T-helper 1 cell treated with Interleukin-12 subunit alpha and Interleukin-12 subunit beta and Interleukin-4 antibody, amounts not matched to agents 30 μg/mL and 1 μg/mL, for 36 hours (primary cell): ENCODE measurements around the gene SLC2A11.
"Not testable (repeated sequence)": the region's sequence is repeated elsewhere in the genome, so short reads cannot be mapped to it uniquely, and the experiment has no call there.

Experiments
- H3K27ac Mint-ChIP-seq: one replicate; pipeline ENCODE4 v1.8.0; 2021; ENCODE audit warnings: mild to moderate bottlenecking, mixed read lengths
- H3K27me3 Mint-ChIP-seq: one replicate; pipeline ENCODE4 v1.8.0; 2021; ENCODE audit warnings: low read depth, mixed read lengths
- H3K36me3 Mint-ChIP-seq: one replicate; pipeline ENCODE4 v1.8.0; 2021; ENCODE audit warnings: low read depth, mixed read lengths
- H3K4me1 Mint-ChIP-seq: one replicate; pipeline ENCODE4 v1.8.0; 2021; ENCODE audit warnings: low read depth, mixed read lengths
- H3K4me3 Mint-ChIP-seq: one replicate; pipeline ENCODE4 v1.8.0; 2021; ENCODE audit warnings: mild to moderate bottlenecking, moderate library complexity, mixed read lengths
- H3K9me3 Mint-ChIP-seq: one replicate; pipeline ENCODE4 v1.8.0; 2021; ENCODE audit warnings: mixed read lengths

SLC2A11 gene

DNA sequence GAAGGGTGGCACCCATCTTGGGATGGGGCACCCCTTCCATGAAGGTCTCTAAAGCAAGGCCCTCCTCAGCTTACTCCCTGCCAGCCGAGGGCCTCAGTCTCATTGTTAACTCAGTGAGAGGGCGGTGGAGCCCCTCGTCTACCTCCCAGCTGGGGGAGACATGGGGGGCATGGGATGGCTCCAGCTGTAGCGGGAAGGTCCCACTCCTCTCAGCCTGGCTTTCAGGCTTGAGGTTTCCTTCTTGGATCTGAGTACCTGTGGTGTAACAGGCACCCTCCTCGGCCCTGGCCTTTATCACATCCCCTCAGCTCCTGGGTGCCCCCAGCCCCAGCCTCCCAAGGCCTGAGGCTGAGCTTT is 38.5 kb downstream of the SLC2A11 start:
- Mint-ChIP-seq H3K4me3 (peak overlapping the region; percentile 90), H3K4me1 (peaks cover 18% of the 10 kb centered on the region), H3K27ac (no peak overlapping the region), H3K36me3 (peaks cover 39% of the 10 kb centered on the region), H3K9me3 (peaks cover 10% of the 10 kb centered on the region), H3K27me3 (peaks cover 6% of the 10 kb centered on the region)

GRCh38 chr22:23896523-23897186 is 39.0 kb downstream of the SLC2A11 start:
- peaks cover 7% of the 10 kb centered on the region for H3K27me3 Mint-ChIP-seq
- peaks cover 18% of the 10 kb centered on the region for H3K4me1 Mint-ChIP-seq
- peak overlapping the region; percentile 45 for H3K4me3 Mint-ChIP-seq
- peaks cover 10% of the 10 kb centered on the region for H3K9me3 Mint-ChIP-seq
- H3K36me3 Mint-ChIP-seq, result peaks cover 39% of the 10 kb centered on the region
- H3K27ac Mint-ChIP-seq, result no peak overlapping the region

- Mint-ChIP-seq H3K27ac (no peak overlapping the region), H3K4me3 (peak overlapping the region; percentile 45), H3K4me1 (peaks cover 18% of the 10 kb centered on the region), H3K36me3 (peaks cover 39% of the 10 kb centered on the region), H3K27me3 (peaks cover 7% of the 10 kb centered on the region), H3K9me3 (peaks cover 10% of the 10 kb centered on the region)
These were observed 39.6 kb downstream of the SLC2A11 start for GRCh38 chr22:23897320-23897719.

- H3K27me3 Mint-ChIP-seq, result peaks cover 7% of the 10 kb centered on the region
- peaks cover 13% of the 10 kb centered on the region for H3K4me1 Mint-ChIP-seq
- peaks cover 10% of the 10 kb centered on the region for H3K9me3 Mint-ChIP-seq
- peaks cover 39% of the 10 kb centered on the region for H3K36me3 Mint-ChIP-seq
- no peak overlapping the region for H3K27ac Mint-ChIP-seq
- no peak overlapping the region for H3K4me3 Mint-ChIP-seq
These were observed 40.6 kb downstream of the SLC2A11 start for GRCh38 chr22:23898006-23898974.

DNA sequence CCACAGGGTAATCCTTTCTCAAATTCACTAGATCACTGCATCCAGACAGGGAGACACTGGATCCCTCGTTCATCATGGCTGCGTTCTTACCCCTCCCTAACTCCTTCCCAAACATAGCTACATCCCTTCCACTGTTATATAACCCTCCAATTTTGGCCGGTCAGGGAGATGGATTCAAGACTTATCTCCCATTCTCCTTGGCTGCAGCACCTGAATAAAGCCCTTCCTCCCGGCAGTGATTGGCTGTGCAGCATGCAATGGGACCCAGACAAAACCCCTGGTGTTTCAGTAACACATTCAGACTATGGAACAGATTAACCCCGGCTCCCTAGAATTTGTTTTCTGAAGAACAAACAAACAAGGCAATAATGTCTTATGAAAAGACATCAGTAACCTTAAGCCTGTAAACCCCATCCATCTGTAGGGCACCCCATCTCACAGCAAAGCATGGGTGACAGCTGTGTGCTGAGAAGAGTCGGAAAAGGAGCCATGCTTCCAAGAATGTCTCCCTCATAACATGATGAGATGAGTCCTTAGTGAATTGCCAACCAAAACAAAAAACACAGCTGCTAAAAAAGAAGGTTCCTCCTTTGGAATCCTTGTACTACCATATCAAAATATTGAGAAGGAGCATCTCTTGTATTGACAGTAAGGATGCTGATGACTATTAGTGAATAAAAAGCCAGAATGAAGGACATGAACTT is 41.5 kb downstream of the SLC2A11 start:
- Mint-ChIP-seq H3K36me3 (peaks cover 39% of the 10 kb centered on the region), H3K4me1 (peaks cover 9% of the 10 kb centered on the region), H3K9me3 (peaks cover 10% of the 10 kb centered on the region), H3K27ac (no peak overlapping the region), H3K27me3 (peaks cover 9% of the 10 kb centered on the region), H3K4me3 (no peak overlapping the region)

DNA sequence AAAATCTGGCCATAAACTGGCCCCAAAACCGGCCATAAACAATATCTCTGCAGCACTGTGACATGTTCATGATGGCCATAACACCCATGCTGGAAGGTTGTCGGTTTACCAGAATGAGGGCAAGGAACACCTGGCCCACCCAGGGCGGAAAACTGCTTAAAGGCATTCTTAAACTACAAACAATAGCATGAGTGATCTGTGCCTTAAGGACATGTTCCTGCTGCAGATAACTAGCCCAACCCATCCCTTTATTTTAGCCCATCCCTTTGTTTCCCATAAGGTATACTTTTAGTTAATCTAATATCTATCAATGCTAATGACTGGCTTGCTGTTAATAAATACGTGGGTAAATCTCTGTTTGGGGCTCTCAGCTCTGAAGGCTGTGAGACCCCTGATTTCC is 42.6 kb downstream of the SLC2A11 start:
- peaks cover 18% of the 10 kb centered on the region for H3K4me1 Mint-ChIP-seq
- H3K27ac Mint-ChIP-seq, H3K4me3 Mint-ChIP-seq, H3K9me3 Mint-ChIP-seq: not testable (repeated sequence)
- peaks cover 11% of the 10 kb centered on the region for H3K27me3 Mint-ChIP-seq
- H3K36me3 Mint-ChIP-seq, result peaks cover 35% of the 10 kb centered on the region

DNA sequence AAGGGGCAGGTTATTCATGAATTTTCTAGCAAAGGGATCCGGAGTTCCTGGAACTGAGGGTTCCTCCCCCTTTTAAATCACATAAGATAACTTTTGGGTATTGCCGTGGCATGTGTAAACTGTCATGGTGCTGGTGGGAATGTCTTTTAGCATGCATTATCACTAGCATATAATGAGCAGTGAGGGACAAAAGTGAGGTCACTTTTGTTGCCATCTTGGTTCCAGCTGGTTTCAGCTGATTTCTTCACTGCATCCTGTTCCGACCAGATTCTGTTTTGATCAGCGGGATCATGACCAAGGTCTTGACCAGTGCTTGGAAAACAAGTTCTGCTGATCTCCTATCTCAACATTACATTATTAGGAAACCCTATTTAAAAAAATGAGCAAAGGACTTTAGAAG is 43.9 kb downstream of the SLC2A11 start:
- Mint-ChIP-seq H3K4me3 (no peak overlapping the region), H3K27me3 (peaks cover 11% of the 10 kb centered on the region), H3K9me3 (peaks cover 10% of the 10 kb centered on the region), H3K36me3 (peaks cover 27% of the 10 kb centered on the region), H3K27ac (no peak overlapping the region), H3K4me1 (peaks cover 15% of the 10 kb centered on the region)

DNA sequence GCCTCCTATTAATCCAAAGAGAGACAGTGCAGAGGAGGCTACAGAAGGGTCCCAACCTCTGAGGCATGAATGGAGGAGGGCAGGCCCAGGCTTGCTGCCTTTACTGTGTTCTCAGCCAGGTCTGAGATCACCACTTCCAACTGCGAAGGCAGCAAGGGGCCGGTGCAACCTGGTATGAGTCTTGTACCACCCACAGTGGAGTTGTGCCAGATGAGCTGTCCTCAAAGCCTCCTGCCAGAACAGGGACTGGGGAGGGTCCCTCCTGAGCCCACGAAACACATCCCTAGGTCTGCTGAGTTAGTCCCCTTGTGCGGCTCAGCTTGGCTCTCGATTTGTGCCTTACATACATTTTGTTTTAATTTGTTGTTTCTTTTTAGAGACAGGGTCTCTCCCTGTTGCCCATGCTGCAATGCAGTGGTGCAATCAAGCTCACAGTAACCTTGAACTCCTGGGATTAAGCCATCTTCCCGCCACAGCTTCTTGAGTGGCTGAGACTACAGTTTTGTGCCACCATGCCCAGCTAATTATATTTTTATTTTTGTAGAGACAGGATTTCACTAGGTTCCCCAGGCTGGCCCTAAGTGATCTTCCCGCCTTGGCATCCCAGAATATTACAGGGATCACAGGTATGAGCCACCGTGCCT is 45.8 kb downstream of the SLC2A11 start:
- H3K27ac Mint-ChIP-seq, result no peak overlapping the region
- peaks cover 14% of the 10 kb centered on the region for H3K27me3 Mint-ChIP-seq
- H3K4me1 Mint-ChIP-seq, result peaks cover 13% of the 10 kb centered on the region

GRCh38 chr22:23904573-23905254 is 47.0 kb downstream of the SLC2A11 start:
- Mint-ChIP-seq H3K4me1 (peaks cover 13% of the 10 kb centered on the region), H3K4me3 (no peak overlapping the region), H3K27ac (no peak overlapping the region), H3K9me3 (peaks cover 7% of the 10 kb centered on the region), H3K27me3 (peaks cover 11% of the 10 kb centered on the region), H3K36me3 (peaks cover 5% of the 10 kb centered on the region)

More for the DNA sequence above, 45.8 kb downstream of the SLC2A11 start:
- Mint-ChIP-seq H3K36me3 (peaks cover 16% of the 10 kb centered on the region), H3K4me3 (no peak overlapping the region), H3K9me3 (peaks cover 10% of the 10 kb centered on the region)

GRCh38 chr22:23906641-23907040 is 49.0 kb downstream of the SLC2A11 start:
- Mint-ChIP-seq H3K9me3 (no peaks in the 10 kb centered on the region), H3K27ac (no peak overlapping the region), H3K36me3 (peaks cover 1% of the 10 kb centered on the region), H3K4me3 (no peak overlapping the region), H3K4me1 (peaks cover 16% of the 10 kb centered on the region), H3K27me3 (peaks cover 10% of the 10 kb centered on the region)

DNA sequence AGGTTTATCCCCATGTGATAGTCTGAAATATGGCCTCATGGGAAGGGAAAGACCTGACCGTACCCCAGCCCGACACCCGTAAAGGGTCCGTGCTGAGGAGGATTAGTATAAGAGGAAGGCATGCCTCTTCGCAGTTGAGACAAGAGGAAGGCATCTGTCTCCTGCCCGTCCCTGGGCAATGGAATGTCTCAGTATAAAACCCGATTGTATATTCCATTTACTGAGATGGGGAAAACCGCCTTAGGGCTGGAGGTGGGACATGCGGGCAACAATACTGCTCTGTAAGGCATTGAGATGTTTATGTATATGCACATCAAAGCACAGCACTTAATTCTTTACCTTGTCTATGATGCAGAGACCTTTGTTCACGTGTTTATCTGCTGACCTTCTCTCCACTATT is 49.7 kb downstream of the SLC2A11 start:
- H3K27ac Mint-ChIP-seq, H3K9me3 Mint-ChIP-seq, H3K36me3 Mint-ChIP-seq, H3K4me3 Mint-ChIP-seq: not testable (repeated sequence)
- H3K27me3 Mint-ChIP-seq, result peaks cover 10% of the 10 kb centered on the region
- peaks cover 16% of the 10 kb centered on the region for H3K4me1 Mint-ChIP-seq

DNA sequence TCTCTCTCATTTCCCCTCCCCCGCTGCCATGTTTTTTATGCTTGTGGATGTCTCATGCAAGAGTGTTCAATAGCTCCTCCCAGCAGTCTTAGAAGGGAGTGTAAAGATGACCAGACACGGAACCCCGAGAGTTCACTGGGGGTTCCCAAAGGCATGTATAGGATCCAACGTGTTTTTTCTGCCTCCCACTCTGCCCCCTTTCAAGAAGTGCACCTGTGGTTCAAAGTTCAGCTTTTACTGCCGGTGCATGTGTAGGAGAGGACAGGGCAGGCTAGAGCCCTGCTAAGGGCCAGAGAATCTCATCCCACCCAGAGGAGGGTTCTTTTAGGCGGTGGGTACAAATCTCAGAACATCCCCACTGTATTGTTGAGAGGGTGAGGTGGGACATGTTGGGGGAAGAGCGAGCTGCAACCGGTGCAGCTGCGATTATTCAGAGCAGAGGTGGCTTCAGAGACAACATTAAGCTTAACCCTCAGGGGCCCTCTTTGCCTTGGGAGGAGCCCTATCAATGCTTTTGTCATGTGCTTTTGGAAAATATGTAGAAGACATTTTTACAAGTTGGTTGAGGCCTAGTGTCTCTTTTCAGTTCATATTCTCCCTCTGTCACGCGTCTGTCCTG is 51.0 kb downstream of the SLC2A11 start:
- H3K9me3 Mint-ChIP-seq, result no peaks in the 10 kb centered on the region
- peaks cover 10% of the 10 kb centered on the region for H3K27me3 Mint-ChIP-seq

DNA sequence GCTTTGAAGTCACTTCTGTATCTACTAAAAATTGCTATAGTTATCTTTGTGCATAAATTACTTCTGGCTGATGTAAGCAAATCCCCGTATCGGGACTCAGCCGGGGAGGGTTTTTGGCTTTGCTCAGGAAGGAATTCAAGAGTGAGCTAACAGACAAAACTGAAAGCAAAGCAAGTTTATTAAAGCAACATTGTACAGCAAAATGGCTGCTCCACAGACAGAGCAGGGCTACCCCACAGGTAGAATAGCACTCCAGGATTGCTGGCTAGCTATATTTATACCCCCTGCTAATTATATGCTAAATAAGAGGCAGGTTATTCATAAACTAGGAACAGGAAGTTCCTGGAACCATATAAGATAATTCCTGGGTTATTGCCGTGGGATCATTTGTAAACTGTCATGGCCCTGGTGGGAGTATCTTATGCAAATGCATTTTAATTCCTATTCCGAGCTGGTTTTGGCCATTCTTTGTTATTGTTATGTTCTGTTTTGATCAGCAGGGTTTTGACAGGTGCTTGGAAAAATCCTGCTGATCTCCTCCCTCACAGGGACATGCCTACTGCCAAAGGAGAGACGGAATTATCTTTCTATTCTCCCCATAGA is 51.7 kb downstream of the SLC2A11 start:
- Mint-ChIP-seq H3K4me1 (peaks cover 23% of the 10 kb centered on the region), H3K27ac (no peak overlapping the region), H3K27me3 (peaks cover 6% of the 10 kb centered on the region), H3K4me3 (no peak overlapping the region), H3K36me3 (peaks cover 1% of the 10 kb centered on the region), H3K9me3 (no peaks in the 10 kb centered on the region)

More for the DNA sequence above, 51.0 kb downstream of the SLC2A11 start:
- Mint-ChIP-seq H3K4me1 (peaks cover 25% of the 10 kb centered on the region), H3K27ac (no peak overlapping the region), H3K36me3 (peaks cover 1% of the 10 kb centered on the region), H3K4me3 (no peak overlapping the region)
